ENCODE data around the gene FAM24B. TPM values are rescaled to one million over a fixed set of nuclear protein-coding genes. Genes with fewer than 3 reads are reported as not detected.
A peak's percentile ranks its signal among the peaks of the same experiment; 100 is the strongest.
"Not testable (repeated sequence)": the region's sequence is repeated elsewhere in the genome, so short reads cannot be mapped to it uniquely, and the experiment has no call there.

FAM24B gene
- total RNA-seq, 1 donor from 2014 or later = 0.47 TPM

DNA sequence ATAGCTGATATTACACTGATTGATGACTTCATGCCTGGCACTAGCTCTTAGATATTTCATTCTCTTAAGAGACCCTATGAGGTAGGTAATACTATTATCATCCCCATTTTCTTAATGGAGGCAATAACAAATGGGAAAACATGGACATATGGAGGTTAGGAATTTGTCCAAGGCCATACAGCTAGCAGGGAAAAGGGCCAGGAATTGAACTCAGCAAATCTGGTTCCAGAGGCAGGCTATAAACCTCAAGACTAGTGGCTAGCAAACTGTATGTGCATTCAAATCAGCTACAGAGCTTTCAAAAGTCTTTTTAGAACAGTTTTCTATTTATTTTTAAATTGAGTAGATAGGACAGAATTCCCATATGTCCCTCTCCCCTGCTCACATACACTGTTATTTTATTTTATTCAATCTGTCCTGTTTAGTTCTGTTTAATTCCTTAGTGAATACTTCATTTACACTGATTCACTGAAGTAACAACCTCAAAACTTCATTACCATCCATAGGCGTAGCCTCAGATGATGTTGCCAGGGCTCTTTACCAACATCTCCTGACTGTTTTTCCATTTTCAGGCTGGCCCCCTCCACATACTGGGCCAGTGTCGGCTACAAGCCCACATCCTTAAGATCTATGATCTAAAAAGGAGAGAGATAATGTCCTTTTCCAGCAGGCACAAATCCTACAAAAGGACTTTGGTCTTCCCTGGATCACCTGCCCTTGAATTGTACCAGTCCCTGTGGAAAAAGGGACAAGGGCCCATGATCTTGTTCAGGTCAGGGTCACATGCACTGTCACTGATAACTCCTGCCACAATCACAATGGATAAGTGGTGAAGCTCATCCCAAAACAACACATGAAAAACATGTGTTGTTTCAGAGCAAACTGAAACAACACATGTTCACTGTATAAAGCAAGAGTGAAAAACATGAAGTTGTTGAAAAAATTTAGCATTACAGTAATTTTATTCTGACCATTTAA is 15.9 kb downstream of the FAM24B start:
- DNase-seq (no peak), ATAC-seq (no peak)
- intact Hi-C loops (cut with micrococcal nuclease) = no loop called here

DNA sequence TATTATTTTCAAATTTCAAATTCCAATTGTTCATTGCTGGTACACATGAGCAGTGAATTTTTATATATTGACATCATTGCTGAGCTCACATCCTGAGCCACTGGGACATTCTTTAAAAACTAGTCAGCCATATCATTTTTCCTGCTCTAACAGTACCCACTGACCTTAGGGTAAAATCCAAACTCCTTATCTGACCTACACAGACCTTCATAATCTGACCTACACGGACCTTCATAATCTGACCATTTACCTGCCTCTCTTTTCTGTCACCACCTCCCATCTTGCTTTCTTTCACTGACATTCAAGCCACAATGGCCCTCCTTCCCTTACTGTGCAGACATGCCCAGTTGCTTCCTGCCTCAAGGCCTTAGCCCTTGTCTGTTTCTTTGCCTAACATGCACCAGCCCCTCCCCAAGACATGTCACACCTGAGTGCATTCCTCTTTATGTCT is 17.6 kb downstream of the FAM24B start:
- ATAC-seq = no peak
- DNase-seq = no peak
- intact Hi-C loops (cut with micrococcal nuclease) = no loop called here

DNA sequence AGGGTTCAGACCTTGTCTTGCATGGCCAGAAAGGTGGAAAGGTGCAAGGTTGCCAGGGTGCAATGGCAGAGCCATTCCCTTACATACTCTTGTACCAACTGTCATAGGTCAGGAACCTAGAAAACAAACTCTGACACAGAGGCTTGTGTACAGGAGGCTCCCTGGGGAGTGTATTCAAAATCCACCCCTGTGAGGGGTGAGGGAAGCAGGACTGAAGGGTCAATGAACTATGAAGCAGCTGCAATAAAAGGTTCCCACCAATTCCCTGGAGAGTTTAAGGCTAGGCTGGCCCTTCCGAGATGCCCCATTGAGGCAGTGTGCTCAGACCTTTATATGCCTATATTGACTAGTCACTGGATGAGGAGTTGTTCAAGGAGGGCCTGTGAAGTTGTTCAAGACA is 19.9 kb downstream of the FAM24B start:
- no peak for DNase-seq
- intact Hi-C loops (cut with micrococcal nuclease) = no loop called here
- no peak for ATAC-seq

DNA sequence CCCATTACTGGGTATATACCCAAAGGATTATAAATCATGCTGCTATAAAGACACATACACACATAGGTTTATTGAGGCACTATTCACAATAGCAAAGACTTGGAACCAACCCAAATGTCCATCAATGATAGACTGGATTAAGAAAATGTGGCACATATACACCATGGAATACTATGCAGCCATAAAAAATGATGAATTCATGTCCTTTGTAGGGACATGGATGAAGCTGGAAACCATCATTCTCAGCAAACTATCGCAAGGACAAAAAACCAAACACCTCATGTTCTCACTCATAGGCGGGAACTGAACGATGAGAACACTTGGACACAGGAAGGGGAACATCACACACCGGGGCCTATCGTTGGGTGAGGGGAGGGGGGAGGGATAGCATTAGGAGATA is 21.3 kb downstream of the FAM24B start:
- intact Hi-C loops (cut with micrococcal nuclease); ATAC-seq; DNase-seq: not testable (repeated sequence)

DNA sequence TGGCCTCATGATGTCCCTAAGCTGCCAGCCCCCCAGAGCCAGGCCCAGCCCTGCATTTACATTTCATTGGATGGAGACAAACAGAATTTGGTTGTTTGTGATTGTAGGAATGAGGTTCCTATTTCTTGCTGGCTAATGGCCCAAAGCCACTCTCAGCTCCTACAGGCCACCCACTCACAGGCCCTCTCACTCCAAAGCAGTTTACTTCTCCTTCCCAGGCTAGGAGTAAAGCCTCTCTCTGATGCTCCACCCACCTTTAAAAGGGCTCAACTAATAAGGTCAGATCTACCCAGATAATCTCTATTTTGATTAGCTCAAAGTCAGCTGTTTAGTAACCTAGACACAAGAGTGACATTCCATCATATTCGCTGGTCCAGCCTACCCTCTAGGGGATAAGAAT is 22.5 kb downstream of the FAM24B start:
- intact Hi-C loops (cut with micrococcal nuclease) = no loop called here
- ATAC-seq (no peak), DNase-seq (no peak)

DNA sequence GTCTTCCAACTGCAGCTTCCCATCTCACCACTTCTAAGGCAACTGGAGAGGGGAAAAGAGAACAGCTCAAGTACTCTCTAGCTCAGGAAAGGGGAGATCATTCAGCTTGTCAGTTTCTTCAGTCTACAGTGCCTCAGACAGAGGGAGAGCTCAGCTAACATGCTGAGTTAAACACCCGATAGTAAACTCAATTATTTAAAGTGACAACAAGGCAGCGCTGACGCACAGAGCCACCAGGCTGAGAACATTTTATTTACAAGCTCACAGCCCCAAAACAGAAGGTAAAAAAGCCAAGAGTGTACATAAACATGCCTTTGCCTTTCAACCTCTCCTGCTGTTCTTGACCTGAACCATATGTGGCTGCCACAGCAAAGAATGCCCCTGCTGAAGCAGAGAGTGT is 23.6 kb downstream of the FAM24B start:
- ATAC-seq (no peak), DNase-seq (no peak)
- intact Hi-C loops (cut with micrococcal nuclease) = no loop called here

DNA sequence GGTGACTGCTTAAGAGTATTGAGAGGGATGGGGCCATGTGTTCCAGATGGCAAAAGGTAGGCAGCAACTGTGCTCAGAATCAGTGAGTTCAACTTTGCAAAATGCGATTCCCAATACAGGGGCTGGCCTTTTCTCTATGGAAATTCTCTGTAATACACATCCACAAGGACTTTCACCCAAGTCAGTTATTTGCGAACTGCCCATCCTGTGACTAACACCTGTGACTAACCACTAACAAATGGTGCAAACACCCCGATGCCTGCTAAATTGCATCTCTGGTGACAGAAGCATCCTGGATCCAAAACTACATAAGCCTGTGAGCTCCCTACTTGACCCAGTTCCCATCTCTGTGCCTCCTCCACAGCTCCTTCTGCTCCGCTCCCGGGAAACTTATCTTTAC is 24.7 kb downstream of the FAM24B start:
- ATAC-seq = no peak
- intact Hi-C loops (cut with micrococcal nuclease) = no loop called here
- no peak for DNase-seq

DNA sequence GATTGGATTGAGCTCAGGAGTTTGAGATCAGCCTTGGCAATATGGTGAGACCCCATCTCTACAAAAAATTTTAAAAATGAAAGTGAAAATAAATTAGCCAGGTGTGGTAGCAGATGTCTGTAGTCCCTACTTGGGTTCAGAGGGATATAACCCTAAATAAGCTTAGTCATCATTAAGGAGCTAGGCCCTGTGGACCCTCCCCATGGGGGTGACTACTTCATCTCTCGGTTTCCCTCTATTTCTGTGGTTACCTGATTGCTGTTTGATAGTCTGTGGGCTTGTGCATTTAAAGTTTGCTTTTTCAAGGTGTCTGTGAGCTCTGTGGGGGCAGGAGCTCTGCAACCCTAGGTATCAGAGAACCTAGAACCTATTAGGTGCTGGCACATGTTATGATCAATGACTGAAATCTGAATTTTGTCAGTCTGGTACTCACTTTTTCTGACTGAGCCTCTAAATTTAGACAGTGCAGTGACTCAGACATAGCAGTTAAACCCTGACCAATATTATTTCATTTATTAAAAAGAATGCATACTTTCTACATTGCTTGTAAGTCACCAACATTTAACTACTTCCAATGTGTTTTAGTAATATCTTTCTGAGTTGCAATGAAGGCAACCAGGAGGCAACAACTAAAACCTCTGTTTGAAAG is 25.6 kb downstream of the FAM24B start:
- DNase-seq (no peak), ATAC-seq (no peak)
- intact Hi-C loops (cut with micrococcal nuclease) = no loop called here

DNA sequence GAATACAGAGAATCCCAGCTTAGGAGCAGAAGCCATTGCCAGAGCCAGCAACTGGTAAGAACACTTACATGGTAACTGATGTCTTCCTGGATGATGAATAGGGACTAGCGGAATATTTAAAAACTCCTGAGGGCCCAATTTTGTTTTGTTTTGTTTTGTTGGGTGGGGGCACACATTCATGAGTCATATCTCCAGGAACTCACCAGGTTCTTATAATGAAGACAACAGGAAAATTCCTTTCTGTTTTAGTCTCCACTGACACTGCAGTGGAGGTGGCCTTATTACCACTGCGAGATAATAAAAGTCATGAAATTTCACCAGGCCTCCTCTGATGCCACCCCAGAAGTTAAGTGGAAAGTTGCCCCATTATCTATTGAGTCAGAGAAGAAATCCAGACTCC is 27.1 kb downstream of the FAM24B start:
- intact Hi-C loops (cut with micrococcal nuclease) = no loop called here
- ATAC-seq = no peak
- no peak for DNase-seq

DNA sequence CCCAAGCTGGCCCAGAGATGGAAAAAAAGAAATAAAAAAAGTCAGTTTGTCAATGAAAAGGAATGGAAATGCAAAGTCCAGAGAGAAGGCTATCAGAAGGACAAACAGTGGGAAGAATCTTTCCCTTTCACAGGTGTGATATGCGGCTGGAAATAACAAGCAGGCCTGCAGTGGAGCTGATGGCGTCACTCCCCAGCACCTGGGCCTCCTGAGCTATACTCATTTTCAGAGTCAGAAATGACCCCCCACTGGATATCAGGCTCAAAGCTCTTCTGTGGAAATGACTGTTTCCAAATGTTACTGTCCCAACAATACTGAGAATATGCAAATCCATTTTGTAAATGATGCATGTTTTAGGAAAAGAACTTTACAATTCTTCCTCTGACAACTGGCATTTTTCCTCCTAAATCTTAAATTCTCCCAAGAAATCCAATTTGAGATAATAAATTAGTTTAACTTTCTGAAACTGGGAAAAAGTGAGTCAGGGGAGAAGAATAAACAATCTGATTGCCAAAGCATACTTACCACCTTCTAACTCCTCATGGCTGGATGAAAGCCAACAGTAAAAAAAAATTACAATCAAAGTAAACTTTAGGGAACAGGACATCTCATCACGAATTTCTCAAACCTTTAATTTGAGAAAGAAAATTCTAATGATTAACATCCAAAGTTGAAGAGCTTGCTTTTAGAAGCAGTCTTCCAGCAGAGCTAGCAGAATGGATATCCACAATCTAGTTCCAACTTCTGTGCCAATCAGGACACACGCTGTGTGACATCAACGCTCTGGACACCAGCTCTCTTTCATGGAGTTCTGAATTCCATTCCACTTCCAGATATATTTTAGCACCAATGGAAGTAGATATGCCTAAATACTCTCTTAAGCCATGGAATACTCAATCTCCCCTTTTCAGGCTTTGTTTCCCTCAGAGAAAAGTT is 28.4 kb downstream of the FAM24B start:
- ATAC-seq (no peak), DNase-seq (no peak)
- intact Hi-C loops (cut with micrococcal nuclease) = no loop called here

DNA sequence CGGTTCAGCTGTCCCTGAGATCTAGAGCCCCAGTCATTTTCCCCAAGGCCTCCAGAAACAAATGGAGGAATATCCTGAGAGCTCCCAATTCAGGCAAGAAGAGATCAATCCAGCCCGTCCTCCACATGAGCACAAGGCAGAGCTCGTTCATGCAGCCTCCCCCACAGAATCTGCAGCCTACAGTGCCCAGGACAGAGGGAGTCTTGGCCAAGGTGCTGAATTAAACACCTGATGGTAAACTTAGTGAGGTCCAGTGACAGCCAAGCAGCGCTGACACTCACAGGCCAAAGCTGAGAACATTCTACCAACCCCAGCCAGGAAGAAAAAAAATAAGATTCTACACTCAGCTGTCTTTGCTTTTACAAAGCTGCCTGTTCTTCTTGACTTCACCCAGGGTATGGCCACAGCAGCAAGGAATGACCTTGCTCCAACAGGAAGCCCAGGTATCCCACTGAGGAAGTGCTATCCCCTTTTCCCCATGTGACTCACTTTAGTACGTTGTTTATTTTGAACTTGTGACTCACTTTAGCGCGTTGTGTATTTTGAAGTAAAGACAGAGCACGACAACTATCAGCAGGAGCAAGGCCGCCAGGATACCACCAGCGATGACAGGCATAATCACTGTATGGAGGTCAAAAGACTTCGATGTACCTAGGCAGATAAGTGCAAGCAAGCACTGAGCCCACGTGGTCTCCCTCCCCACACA is 29.3 kb downstream of the FAM24B start:
- ATAC-seq (no peak), DNase-seq (no peak)
- intact Hi-C loops (cut with micrococcal nuclease) = no loop called here

DNA sequence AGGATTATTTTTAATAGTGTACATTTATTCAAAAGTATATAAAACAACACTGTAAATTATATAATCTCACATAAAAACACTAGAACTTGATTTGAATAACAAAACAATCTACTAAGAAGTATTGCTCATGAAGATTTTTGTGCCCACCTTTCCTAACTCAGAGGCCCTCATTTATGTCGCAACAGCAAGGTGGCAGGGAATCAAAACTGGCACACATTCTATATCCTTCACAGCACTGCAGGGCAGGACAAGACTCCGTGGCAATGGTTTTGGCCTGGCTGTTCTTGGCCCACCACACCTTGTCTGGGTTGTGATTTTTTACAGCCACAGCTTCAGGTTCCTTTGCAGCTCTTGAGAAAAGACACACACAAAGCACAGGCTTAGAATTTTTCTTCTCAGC is 30.3 kb downstream of the FAM24B start:
- intact Hi-C loops (cut with micrococcal nuclease) = no loop called here
- no peak for ATAC-seq
- no peak for DNase-seq

DNA sequence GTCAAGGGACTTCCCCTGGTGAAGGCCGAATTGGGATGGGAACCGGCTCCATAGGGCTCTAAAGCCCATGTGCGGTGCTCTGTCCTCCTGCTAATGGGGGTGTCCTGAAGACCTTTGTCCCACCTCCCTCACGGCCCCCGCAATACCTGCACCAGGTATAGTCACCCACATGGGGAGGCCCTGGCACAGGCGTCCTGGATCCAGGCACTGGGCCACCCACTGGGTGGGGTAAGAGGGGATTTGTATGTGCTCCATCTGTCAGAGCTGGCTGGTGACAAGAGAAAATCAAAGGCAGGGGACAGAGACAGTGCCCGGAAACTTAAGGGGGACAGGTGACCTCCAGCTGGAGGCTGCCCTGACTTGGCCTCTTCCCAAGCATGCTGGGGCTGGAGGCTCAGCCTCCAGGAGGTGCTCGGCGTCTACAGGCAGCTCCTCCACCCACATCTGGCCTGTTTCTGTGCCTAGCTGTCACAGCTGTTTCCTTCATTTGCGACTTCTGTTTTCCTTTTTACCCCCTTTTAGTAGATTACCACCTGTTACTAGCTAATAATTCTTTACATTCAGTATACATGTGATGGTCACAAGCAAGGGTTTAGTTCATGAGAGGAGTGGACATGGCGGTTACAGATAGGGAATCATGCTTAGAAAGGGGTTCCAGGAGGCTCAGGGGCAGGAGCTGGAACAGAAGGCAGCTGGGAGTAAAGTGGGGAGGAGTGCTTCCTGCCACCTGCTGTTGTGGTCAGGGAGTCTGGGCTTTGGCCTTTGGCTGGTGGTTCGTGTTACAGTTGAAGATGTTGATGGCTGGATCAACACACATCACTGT is 31.4 kb downstream of the FAM24B start:
- DNase-seq (no peak), ATAC-seq (peak; percentile 69)
- intact Hi-C loops (cut with micrococcal nuclease) = no loop called here

DNA sequence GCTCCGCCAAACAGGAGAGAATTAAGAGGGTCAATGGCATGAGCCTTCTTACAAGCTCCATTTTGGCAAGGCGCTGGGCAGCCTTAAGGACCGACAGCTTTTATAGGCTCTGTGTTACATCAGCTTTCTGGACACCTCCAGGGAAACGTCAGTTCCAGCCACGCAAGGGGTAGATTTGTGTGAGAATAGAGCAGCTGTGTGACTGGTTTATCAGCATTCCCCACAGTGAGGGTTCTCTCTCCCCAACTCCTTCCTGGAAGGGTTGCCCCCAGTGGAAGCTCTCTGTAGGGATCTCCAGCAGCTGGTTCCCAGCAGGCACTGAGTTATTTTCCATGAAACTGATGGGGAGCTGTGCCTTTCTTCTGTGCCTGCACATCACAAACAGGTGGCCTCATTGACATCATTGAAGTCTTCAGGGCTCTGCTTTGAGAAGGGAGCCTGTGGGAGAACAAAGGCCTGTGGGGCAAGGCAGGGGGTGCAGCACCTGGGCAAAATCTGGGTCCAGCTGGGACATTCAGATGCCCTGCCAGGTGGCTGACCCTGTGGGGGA is 33.5 kb downstream of the FAM24B start, which contains the start of gene CUZD1:
TSS of gene CUZD1 (minus strand) at position 75 of the 550 bp plus-strand sequence. CDS start at position 61, 14 bp downstream.
- no peak for ATAC-seq
- intact Hi-C loops (cut with micrococcal nuclease) = no loop called here
- no peak for DNase-seq

DNA sequence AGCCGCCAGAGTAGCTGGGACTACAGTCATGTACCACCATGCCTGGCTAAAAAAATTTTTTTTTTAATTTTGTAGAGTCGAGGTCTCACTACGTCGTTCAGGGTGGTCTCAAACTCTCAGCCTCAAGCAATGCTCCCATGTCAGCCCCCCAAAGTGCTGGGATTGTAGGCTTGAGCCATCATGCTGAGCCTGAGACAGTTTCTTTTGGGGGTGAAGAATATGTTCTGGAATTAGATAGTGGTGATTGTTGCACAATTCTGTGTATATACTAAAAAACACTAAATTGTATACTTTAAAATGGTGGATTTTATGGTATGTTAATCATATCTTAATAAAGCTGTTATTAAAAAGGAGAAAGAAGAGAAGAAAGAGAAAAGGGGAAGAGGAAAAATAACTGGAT is 35.2 kb downstream of the FAM24B start:
- intact Hi-C loops (cut with micrococcal nuclease) = no loop called here

DNA sequence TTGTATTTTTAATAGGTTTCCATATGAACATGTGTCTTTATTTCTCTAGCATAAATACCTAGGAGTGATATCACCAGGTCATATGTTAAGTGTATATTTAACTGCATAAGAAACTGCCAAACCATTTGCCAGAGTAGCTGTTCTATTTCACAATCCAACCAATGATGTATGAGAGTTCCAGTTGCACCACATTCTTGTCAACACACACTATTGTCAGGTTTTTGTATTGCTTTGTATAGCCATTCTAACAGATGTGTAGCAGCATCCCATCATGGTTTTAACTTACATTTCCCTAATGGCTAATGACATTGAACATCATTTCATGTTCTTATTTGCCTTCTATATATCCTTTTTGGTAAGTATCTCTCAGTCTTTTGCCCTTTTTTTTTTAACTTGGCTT is 37.8 kb downstream of the FAM24B start:
- DNase-seq (no peak), ATAC-seq (no peak)
- intact Hi-C loops (cut with micrococcal nuclease) = no loop called here

More for the DNA sequence above, 35.2 kb downstream of the FAM24B start:
- DNase-seq (no peak), ATAC-seq (no peak)

DNA sequence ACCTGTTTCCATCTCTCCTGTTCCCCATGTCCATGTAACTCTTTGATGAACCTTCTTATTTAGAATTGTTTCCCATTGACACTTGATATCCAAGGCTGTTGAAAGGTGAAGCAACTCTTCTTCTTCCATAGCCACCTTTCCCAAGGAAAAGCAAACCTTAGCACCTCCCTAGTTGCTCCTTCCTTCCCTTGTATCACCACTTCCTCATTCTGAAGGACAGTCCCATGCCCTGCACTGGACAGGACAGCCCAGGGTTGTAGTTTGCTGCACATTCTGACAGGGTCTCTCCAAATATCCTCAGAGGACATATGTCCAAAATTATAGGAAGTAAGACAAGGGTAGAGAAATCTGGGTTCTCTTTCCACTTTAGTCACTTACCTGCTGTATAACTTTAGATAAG is 39.9 kb downstream of the FAM24B start:
- intact Hi-C loops (cut with micrococcal nuclease) = no loop called here
- no peak for ATAC-seq
- no peak for DNase-seq

DNA sequence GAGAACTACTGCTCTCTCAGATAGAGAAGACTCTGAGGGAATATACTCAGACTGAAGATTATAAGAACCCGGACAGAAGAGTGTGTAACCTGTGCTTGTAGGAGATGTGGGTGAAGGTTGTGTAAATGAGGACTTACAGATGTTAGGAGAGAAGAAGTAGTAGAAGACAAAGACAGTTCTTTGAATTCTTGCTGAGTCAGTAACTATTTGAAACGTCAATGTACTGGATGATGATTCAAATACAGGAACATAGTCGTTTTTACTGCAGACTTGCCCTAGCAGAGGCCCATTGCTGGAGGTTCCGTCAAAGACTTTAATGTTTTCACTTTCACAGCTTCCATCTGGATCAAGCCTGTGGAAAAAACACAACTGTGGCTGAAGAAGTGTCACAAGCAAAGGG is 40.5 kb downstream of the FAM24B start:
- DNase-seq = no peak
- intact Hi-C loops (cut with micrococcal nuclease) = no loop called here
- no peak for ATAC-seq
